DOHH2 (cell line): ENCODE data around the gene DDAH2.

Source experiments
- CTCF ChIP-seq: fragments of 200-600 bp; sonication (generic); IDR thresholded peaks from one replicate; pipeline ENCODE4 v1.5.1; 2014; ENCODE audit warnings: antibody characterized with exemption, mild to moderate bottlenecking, low read depth, low read length; ENCODE audit not compliant: poor library complexity, severe bottlenecking
- EZH2phosphoT487 ChIP-seq: fragments of 200-600 bp; sonication (generic); IDR thresholded peaks from 2 replicates; pipeline ENCODE4 v1.6.1; 2017; ENCODE audit warnings: borderline replicate concordance, mild to moderate bottlenecking, antibody characterized with exemption, low read length, moderate library complexity, mixed read lengths

DNA sequence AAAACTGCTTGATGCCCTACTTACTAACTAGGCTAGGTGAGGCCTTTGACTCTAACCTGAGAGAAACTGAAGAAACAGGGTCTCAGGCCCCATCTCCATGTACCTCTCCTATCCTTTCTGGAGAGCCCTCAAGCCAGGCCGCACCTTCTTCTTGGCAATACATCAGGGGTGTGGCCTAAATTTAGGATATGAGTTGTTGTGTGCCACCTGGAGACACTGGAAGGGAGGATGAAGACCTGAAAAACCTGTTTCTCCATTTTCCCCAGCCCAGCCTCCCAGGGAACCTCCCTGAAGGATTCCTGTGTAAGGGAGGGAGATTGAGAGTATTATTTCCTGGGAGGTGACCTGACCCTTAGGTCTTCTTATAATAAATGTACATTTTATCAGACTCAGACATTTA, 10.8 kb downstream of the DDAH2 start:
- TF ChIP-seq CTCF (no peak), EZH2phosphoT487 (no peak)
